Mesenchymal stem cell (in vitro differentiated cells and primary cell): ENCODE measurements around the gene EEFSEC.

Experiments
- DNase-seq: peaks from one replicate; pipeline ENCODE4 v3.0.0-alpha.2; 2013
- H2AFZ ChIP-seq: one replicate; pipeline ENCODE4 v1.6.1; 2013; ENCODE audit warnings: low read depth, mild to moderate bottlenecking, control low read depth, inconsistent platforms, low read length, moderate library complexity
- H2AK5ac ChIP-seq: 2 replicates; pipeline ENCODE4 v1.6.1; 2013; ENCODE audit warnings: low read length, moderate library complexity, mild to moderate bottlenecking, inconsistent platforms; ENCODE audit not compliant: severe bottlenecking
- H2BK120ac ChIP-seq: one replicate; pipeline ENCODE4 v1.6.1; 2013; ENCODE audit warnings: low read depth, mild to moderate bottlenecking, inconsistent platforms, low read length, moderate library complexity
- H2BK12ac ChIP-seq, 2 experiments: one replicate each; pipeline ENCODE4 v1.6.1; 2013; ENCODE audit warnings: inconsistent platforms in 2 of 2, low read length in 2 of 2, mild to moderate bottlenecking in 2 of 2, moderate library complexity in 2 of 2, control low read depth in 1 of 2
- H2BK15ac ChIP-seq: one replicate; pipeline ENCODE4 v1.6.1; 2013; ENCODE audit warnings: mild to moderate bottlenecking, low read depth, inconsistent platforms; ENCODE audit not compliant: poor library complexity, severe bottlenecking
- H2BK5ac ChIP-seq: 2 replicates; pipeline ENCODE4 v1.6.1; 2013; ENCODE audit warnings: low read depth, mild to moderate bottlenecking, low read length, control low read depth, inconsistent platforms; ENCODE audit not compliant: poor library complexity, severe bottlenecking
- H3K14ac ChIP-seq, 2 experiments: one replicate each; pipeline ENCODE4 v1.6.1; 2013; ENCODE audit warnings: inconsistent platforms in 2 of 2, low read length in 2 of 2, control low read depth in 1 of 2, mild to moderate bottlenecking in 1 of 2, moderate library complexity in 1 of 2
- H3K18ac ChIP-seq, 2 experiments: one replicate each; pipeline ENCODE4 v1.6.1; 2013; ENCODE audit warnings: inconsistent platforms in 2 of 2, low read length in 2 of 2, control low read depth in 1 of 2, low read depth in 1 of 2, mild to moderate bottlenecking in 1 of 2
- H3K23ac ChIP-seq, 2 experiments: one replicate each; pipeline ENCODE4 v1.6.1; 2013; ENCODE audit warnings: inconsistent platforms in 2 of 2, low read length in 2 of 2, mild to moderate bottlenecking in 2 of 2, moderate library complexity in 2 of 2, control low read depth in 1 of 2
- H3K27ac ChIP-seq: 2 replicates; pipeline ENCODE4 v1.5.1; 2013; ENCODE audit warnings: mild to moderate bottlenecking, moderate library complexity, low read length, control low read depth, inconsistent platforms; ENCODE audit not compliant: poor library complexity, severe bottlenecking
- H3K27me3 ChIP-seq, 2 experiments: 2 replicates each; pipeline versions ENCODE4 v1.6.1 to v1.7.0; 2013; ENCODE audit warnings: low read length in 2 of 2, mild to moderate bottlenecking in 2 of 2, moderate library complexity in 2 of 2, control low read depth in 1 of 2, inconsistent platforms in 1 of 2; ENCODE audit not compliant: control insufficient read depth in 1 of 2, insufficient read depth in 1 of 2
- H3K36me3 ChIP-seq, 2 experiments: 2 replicates each; pipeline versions ENCODE4 v1.6.1 to v1.7.0; 2013; ENCODE audit warnings: low read length in 2 of 2, control low read depth in 1 of 2, inconsistent platforms in 1 of 2, low read depth in 1 of 2, mild to moderate bottlenecking in 1 of 2; ENCODE audit not compliant: insufficient read depth in 2 of 2, control insufficient read depth in 1 of 2
- H3K4ac ChIP-seq, 2 experiments: one replicate each; pipeline ENCODE4 v1.6.1; 2013; ENCODE audit warnings: inconsistent platforms in 2 of 2, low read length in 2 of 2, mild to moderate bottlenecking in 2 of 2, moderate library complexity in 2 of 2, control low read depth in 1 of 2, low read depth in 1 of 2
- H3K4me1 ChIP-seq: 2 replicates; pipeline ENCODE4 v1.6.1; 2013; ENCODE audit warnings: low read depth, low read length, control low read depth; ENCODE audit not compliant: control insufficient read depth, insufficient read depth
- H3K4me2 ChIP-seq: 2 replicates; pipeline ENCODE4 v1.6.1; 2013; ENCODE audit warnings: low read length, mild to moderate bottlenecking, inconsistent platforms; ENCODE audit not compliant: poor library complexity, severe bottlenecking
- H3K4me3 ChIP-seq, 2 experiments: 2 replicates each; pipeline versions ENCODE4 v1.5.1 to v1.7.0; 2013; ENCODE audit warnings: low read length in 2 of 2, mild to moderate bottlenecking in 2 of 2, control low read depth in 1 of 2, low read depth in 1 of 2; ENCODE audit not compliant: insufficient read depth in 1 of 2
- H3K79me1 ChIP-seq: replicated peaks from 2 replicates; pipeline ENCODE4 v1.6.1; 2013; ENCODE audit warnings: mild to moderate bottlenecking, control low read depth, low read length, inconsistent platforms; ENCODE audit not compliant: poor library complexity, severe bottlenecking
- H3K9ac ChIP-seq: 2 replicates; pipeline ENCODE4 v1.7.0; 2013; ENCODE audit warnings: mild to moderate bottlenecking, low read length, moderate library complexity
- H3K9me3 ChIP-seq: 2 replicates; pipeline ENCODE4 v1.7.0; 2013; ENCODE audit warnings: mild to moderate bottlenecking, low read length; ENCODE audit not compliant: control insufficient read depth
- H4K8ac ChIP-seq: one replicate; pipeline ENCODE4 v1.6.1; 2013; ENCODE audit warnings: inconsistent platforms, mild to moderate bottlenecking, low read length, moderate library complexity
- H4K91ac ChIP-seq: one replicate; pipeline ENCODE4 v1.6.1; 2013; ENCODE audit warnings: mild to moderate bottlenecking, low read length, inconsistent platforms
- WGBS: methylation state at CpG from one replicate; pipeline ENCODE4 v1.1.7; 2013; ENCODE audit warnings: mixed read lengths; 5-methylcytosine and 5-hydroxymethylcytosine counted together

Gene EEFSEC

DNA sequence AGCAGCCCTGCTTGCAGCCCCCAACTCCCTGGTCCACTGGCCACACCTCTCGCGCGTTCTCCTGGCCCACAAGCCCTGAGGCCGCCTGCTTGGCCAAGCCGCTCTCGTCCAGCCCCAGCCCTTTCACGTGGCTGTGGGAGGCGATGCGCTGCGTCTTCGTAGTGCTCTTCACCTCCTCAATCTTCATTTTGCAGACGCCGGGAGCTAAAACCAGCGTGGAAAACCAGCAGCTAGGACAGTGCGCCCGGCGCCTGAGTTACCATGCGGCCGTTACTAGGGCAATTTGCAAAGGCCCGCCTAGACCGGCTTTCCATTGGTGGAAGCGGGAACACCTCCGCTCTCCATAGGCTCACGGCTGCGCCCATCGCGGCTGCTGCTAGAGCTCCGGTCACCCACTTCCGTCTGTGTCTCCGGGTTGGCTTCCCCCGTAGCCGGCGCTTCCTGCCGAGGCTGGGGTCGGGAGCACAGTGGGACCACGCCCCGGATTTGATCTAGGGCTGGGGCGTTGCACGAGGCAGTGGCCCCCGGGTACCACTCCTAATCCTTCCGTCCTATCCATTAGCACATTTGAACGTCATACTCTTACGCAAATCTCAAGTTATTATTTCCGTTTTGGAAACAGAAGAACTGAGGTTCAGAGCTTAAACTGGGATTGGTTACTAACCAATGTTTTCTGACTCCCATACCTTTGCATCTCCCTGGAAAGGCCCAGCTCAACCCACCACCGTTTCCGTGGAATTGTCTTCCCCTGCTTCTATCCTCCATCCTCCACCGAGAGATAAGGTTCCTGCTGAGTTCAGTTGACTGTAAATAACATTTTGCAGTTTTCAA lies 29.5 kb upstream of the EEFSEC start, which contains the start of gene RUVBL1:
RUVBL1 (minus strand) TSS at position 275 of the 831 bp plus-strand sequence; CDS start at position 187, 88 bp downstream.
- Histone ChIP-seq H3K79me1 (peaks cover 16% of the 10 kb centered on the region), H4K8ac (peak within 1 kb of the TSS; percentile 86), H3K36me3 (peaks cover 0 to 2% of the 10 kb centered on the region in 2 experiments), H3K27me3 (no peaks in the 10 kb centered on the region), H3K4me1 (peaks cover 2% of the 10 kb centered on the region), H3K18ac (peak within 1 kb of the TSS; percentile 49 to 61), H3K27ac (peak within 1 kb of the TSS; percentile 77), H3K4ac (peak within 1 kb of the TSS; percentile 37 to 70), H2AK5ac (peak within 1 kb of the TSS; percentile 15), H2BK120ac (no peak within 1 kb of the TSS), H3K9ac (peak within 1 kb of the TSS; percentile 97), H4K91ac (peak within 1 kb of the TSS; percentile 71), H2BK15ac (no peak within 1 kb of the TSS), H3K23ac (peak within 1 kb of the TSS in 1 of 2 experiments; percentile 89), H3K4me3 (peak within 1 kb of the TSS; percentile 97 to 99), H2BK12ac (peak within 1 kb of the TSS in 1 of 2 experiments; percentile 3), H3K4me2 (peak within 1 kb of the TSS; percentile 87), H2BK5ac (no peak within 1 kb of the TSS), H2AFZ (peak within 1 kb of the TSS; percentile 79), H3K14ac (peak within 1 kb of the TSS in 1 of 2 experiments; percentile 95), H3K9me3 (no peaks in the 10 kb centered on the region)
- 6% methylated on average over 47 of the region's 47 CpGs for whole genome bisulfite sequencing
- DNase-seq: peak; percentile 97

DNA sequence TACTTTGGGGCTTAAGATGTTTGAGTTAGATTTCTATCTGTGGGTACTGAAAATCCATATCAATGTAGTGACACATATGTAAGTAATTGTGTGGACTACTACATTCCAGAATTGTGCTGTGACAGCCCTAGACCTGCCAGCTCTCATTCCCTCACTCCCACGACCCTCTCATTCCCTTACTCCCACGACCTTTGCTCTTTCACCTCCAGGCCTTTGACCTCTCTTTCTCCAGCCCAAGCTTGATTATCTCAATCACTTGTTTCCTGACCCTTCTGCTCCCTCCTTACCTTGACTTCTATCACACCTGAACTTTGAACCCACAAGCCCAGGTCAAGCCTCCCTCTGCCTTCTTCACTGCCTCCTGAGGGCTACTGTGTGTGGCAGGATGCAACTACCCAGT lies 26.0 kb upstream of the EEFSEC start:
- H3K27ac ChIP-seq: no peak overlapping the region
- H4K8ac ChIP-seq: no peak overlapping the region
- H3K14ac ChIP-seq: no peak overlapping the region
- H3K18ac ChIP-seq: no peak overlapping the region
- no peaks in the 10 kb centered on the region for H3K27me3 ChIP-seq
- WGBS: 61% methylated on average over 2 of the region's 2 CpGs
- no peak for DNase-seq
- no peak overlapping the region for H2BK12ac ChIP-seq
- peaks cover 10% of the 10 kb centered on the region for H3K79me1 ChIP-seq
- H2BK120ac ChIP-seq: no peak overlapping the region
- H3K4me2 ChIP-seq: no peak overlapping the region
- no peak overlapping the region for H2AFZ ChIP-seq
- peaks cover 2% of the 10 kb centered on the region for H3K4me1 ChIP-seq
- no peaks in the 10 kb centered on the region for H3K9me3 ChIP-seq
- no peak overlapping the region for H2BK15ac ChIP-seq
- H2AK5ac ChIP-seq: no peak overlapping the region
- H3K4ac ChIP-seq: no peak overlapping the region
- H2BK5ac ChIP-seq: no peak overlapping the region
- H3K9ac ChIP-seq: no peak overlapping the region
- no peak overlapping the region for H3K23ac ChIP-seq
- H3K4me3 ChIP-seq: no peak overlapping the region
- H3K36me3 ChIP-seq: no peaks in the 10 kb centered on the region
- H4K91ac ChIP-seq: no peak overlapping the region

DNA sequence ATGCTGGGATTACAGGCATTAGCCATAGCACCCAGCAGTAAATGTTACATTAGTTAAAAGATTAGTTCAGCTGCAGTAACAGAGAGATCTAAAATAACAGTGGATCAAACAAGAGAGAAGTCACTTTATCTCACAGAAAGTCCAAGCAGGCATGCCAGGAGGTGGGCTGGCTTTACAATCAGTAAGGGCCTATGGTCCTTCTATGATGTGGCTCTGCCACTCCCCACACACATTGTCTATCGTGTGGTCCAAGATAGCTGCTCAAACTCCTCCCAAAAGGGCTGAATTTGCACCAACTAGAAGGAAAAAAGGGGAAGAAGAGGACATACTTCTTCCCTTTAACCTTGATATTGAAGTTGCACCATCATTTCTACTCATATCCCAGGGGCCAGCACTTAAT lies 25.0 kb upstream of the EEFSEC start:
- no peaks in the 10 kb centered on the region for H3K9me3 ChIP-seq
- no peak overlapping the region for H2BK12ac ChIP-seq
- H3K14ac ChIP-seq: no peak overlapping the region
- no peak overlapping the region for H2AFZ ChIP-seq
- WGBS: 80% methylated on average over 1 of the region's 1 CpG
- no peaks in the 10 kb centered on the region for H3K27me3 ChIP-seq
- H2BK5ac ChIP-seq: no peak overlapping the region
- H3K36me3 ChIP-seq: no peaks in the 10 kb centered on the region
- H3K4me3 ChIP-seq: no peak overlapping the region
- H3K4ac ChIP-seq: no peak overlapping the region
- H3K27ac ChIP-seq: no peak overlapping the region
- no peak overlapping the region for H3K4me2 ChIP-seq
- no peaks in the 10 kb centered on the region for H3K4me1 ChIP-seq
- H3K79me1 ChIP-seq: peaks cover 2% of the 10 kb centered on the region
- H3K23ac ChIP-seq: no peak overlapping the region
- no peak overlapping the region for H4K91ac ChIP-seq
- H3K9ac ChIP-seq: no peak overlapping the region
- H3K18ac ChIP-seq: no peak overlapping the region
- H2BK15ac ChIP-seq: no peak overlapping the region
- H4K8ac ChIP-seq: no peak overlapping the region
- DNase-seq: no peak
- H2BK120ac ChIP-seq: no peak overlapping the region
- no peak overlapping the region for H2AK5ac ChIP-seq

DNA sequence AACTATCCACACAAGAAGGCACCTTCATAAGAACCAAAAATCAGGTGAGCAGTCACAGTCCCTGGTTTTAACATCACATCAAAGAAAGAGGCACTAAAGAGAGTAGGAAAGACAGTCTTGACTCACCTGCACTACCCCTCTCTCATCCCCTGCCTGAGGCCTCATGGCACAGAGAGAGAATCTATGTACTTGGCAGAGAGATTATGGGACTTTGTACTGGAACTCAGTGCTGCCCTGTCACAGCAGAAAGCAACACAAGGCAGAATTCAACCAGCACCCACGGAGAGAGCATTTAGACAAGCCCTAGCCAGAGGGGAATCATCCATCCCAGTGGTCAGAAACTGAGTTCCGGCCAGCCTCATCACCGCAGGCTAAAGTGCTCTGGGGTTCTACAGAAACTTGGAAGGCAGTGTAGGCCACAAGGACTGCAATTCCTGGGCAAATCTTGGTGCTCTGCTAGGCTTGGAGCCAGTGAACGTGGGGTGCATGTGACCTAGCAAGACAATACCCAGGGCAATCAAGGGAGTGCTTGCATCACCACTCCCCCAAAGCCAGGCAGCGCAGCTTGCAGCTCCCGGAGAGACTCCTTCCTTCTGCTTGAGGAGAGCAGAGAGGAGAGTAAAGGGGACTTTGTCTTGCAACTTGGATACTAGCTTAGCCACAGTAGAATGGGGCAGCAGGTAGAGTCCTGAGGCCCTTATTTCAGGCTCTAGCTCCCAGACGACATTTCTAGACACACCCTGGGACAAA lies 21.2 kb upstream of the EEFSEC start:
- Histone ChIP-seq H3K79me1 (no peaks in the 10 kb centered on the region), H3K18ac (no peak overlapping the region), H2BK12ac (no peak overlapping the region), H3K36me3 (no peaks in the 10 kb centered on the region), H3K4me3 (no peak overlapping the region), H3K4me1 (no peaks in the 10 kb centered on the region), H3K14ac (no peak overlapping the region), H3K9ac (no peak overlapping the region), H4K91ac (no peak overlapping the region), H2BK5ac (no peak overlapping the region), H2AFZ (no peak overlapping the region), H3K27ac (no peak overlapping the region), H2BK15ac (no peak overlapping the region), H2AK5ac (no peak overlapping the region), H4K8ac (no peak overlapping the region), H3K4ac (no peak overlapping the region), H3K4me2 (no peak overlapping the region), H2BK120ac (no peak overlapping the region), H3K9me3 (no peaks in the 10 kb centered on the region), H3K27me3 (no peaks in the 10 kb centered on the region), H3K23ac (no peak overlapping the region)
- no peak for DNase-seq
- 84% methylated on average over 7 of the region's 7 CpGs for WGBS
